CD14-positive monocyte (primary cell): ENCODE measurements around the gene IFNA17. TPM values are rescaled to one million over a fixed set of nuclear protein-coding genes. Genes with fewer than 3 reads are reported as not detected.
"Not testable (repeated sequence)": the region's sequence is repeated elsewhere in the genome, so short reads cannot be mapped to it uniquely, and the experiment has no call there.

Source experiments
- DNase-seq, 3 donors: peaks; one replicate each; pipeline ENCODE4 v3.0.0-alpha.2; 2011 to 2022
- H2AFZ ChIP-seq: 2 replicates; pipeline ENCODE4 v1.6.0; 2012; ENCODE audit warnings: mild to moderate bottlenecking, low read depth, low read length, inconsistent platforms; ENCODE audit not compliant: insufficient read depth, poor library complexity, severe bottlenecking
- H3K27ac ChIP-seq, 2 donors: 1 replicate in 1 of 2; 2 replicates in 1 of 2; pipeline ENCODE4 v1.5.1; 2012 to 2013; ENCODE audit warnings: low read length in 2 of 2, control low read depth in 1 of 2, inconsistent platforms in 1 of 2, low read depth in 1 of 2, mild to moderate bottlenecking in 1 of 2
- H3K27me3 ChIP-seq, 2 donors: one replicate each; pipeline versions ENCODE4 v1.6.0 to v1.6.1; 2011 to 2013; ENCODE audit warnings: low read length in 2 of 2; ENCODE audit not compliant: control insufficient read depth in 2 of 2, insufficient read depth in 2 of 2
- H3K36me3 ChIP-seq, 2 donors: replicated peaks in 1 of 2; 1 replicate in 1 of 2; 2 replicates in 1 of 2; pipeline versions ENCODE4 v1.5.1 to v1.6.1; 2012 to 2013; ENCODE audit warnings: low read length in 2 of 2, control low read depth in 1 of 2, inconsistent platforms in 1 of 2, mild to moderate bottlenecking in 1 of 2; ENCODE audit not compliant: insufficient read depth in 2 of 2, control insufficient read depth in 1 of 2
- H3K4me1 ChIP-seq, 2 donors: 1 replicate in 1 of 2; 2 replicates in 1 of 2; pipeline versions ENCODE4 v1.5.1 to v1.6.1; 2012 to 2013; ENCODE audit warnings: low read length in 2 of 2, control low read depth in 1 of 2, inconsistent platforms in 1 of 2, mild to moderate bottlenecking in 1 of 2, moderate library complexity in 1 of 2; ENCODE audit not compliant: insufficient read depth in 2 of 2, control insufficient read depth in 1 of 2
- H3K4me2 ChIP-seq: replicated peaks from 2 replicates; pipeline ENCODE3; 2012; ENCODE audit warnings: low read length, moderate library complexity, mild to moderate bottlenecking; ENCODE audit not compliant: poor library complexity, severe bottlenecking; ENCODE audit errors: extremely low read depth
- H3K4me3 ChIP-seq, 3 experiments: fragments of 200-600 bp in 1 of 3; sonication (generic) in 1 of 3; replicated peaks in 1 of 3; 1 replicate in 2 of 3; 2 replicates in 1 of 3; pipeline ENCODE4 v1.5.1; 2011 to 2013; ENCODE audit warnings: low read length in 3 of 3, mild to moderate bottlenecking in 3 of 3, control low read depth in 2 of 3, low read depth in 2 of 3, inconsistent platforms in 1 of 3, moderate library complexity in 1 of 3
- H3K79me2 ChIP-seq: 2 replicates; pipeline ENCODE4 v1.6.0; 2012; ENCODE audit warnings: mild to moderate bottlenecking, control low read depth, inconsistent platforms, low read length, moderate library complexity; ENCODE audit not compliant: insufficient read depth
- H3K9ac ChIP-seq: 2 replicates; pipeline ENCODE4 v1.6.0; 2017; ENCODE audit warnings: low read length, mild to moderate bottlenecking; ENCODE audit not compliant: insufficient read depth, poor library complexity, severe bottlenecking
- H3K9me3 ChIP-seq, 2 donors: replicated peaks in 1 of 2; 1 replicate in 1 of 2; 2 replicates in 1 of 2; pipeline versions ENCODE4 v1.5.1 to v1.6.1; 2012 to 2013; ENCODE audit warnings: low read length in 2 of 2, control low read depth in 1 of 2; ENCODE audit not compliant: control insufficient read depth in 1 of 2, insufficient read depth in 1 of 2
- H4K20me1 ChIP-seq: 2 replicates; pipeline ENCODE4 v1.6.0; 2012; ENCODE audit warnings: mild to moderate bottlenecking, low read length, control low read depth, moderate library complexity; ENCODE audit not compliant: insufficient read depth
- H3K27ac Mint-ChIP-seq, 7 donors: one replicate each; pipeline ENCODE4 v1.8.0; 2020; ENCODE audit warnings: mild to moderate bottlenecking in 7 of 7, mixed read lengths in 7 of 7, moderate library complexity in 6 of 7, inconsistent platforms in 2 of 7
- H3K27me3 Mint-ChIP-seq, 3 donors: one replicate each; pipeline ENCODE4 v1.8.0; 2021 to 2022; ENCODE audit warnings: low read depth in 3 of 3, mild to moderate bottlenecking in 3 of 3, mixed read lengths in 3 of 3, moderate library complexity in 3 of 3, inconsistent platforms in 1 of 3
- H3K36me3 Mint-ChIP-seq, 2 donors: one replicate each; pipeline ENCODE4 v1.8.0; 2020; ENCODE audit warnings: mixed read lengths in 2 of 2, inconsistent platforms in 1 of 2, mild to moderate bottlenecking in 1 of 2
- H3K4me1 Mint-ChIP-seq: one replicate; pipeline ENCODE4 v1.8.0; 2020; ENCODE audit warnings: mild to moderate bottlenecking, mixed read lengths
- H3K4me3 Mint-ChIP-seq, 2 donors: one replicate each; pipeline ENCODE4 v1.8.0; 2020; ENCODE audit warnings: mild to moderate bottlenecking in 2 of 2, mixed read lengths in 2 of 2, moderate library complexity in 1 of 2
- H3K9me3 Mint-ChIP-seq, 7 donors: one replicate each; pipeline ENCODE4 v1.8.0; 2020 to 2022; ENCODE audit warnings: mixed read lengths in 7 of 7, mild to moderate bottlenecking in 6 of 7, moderate library complexity in 6 of 7, inconsistent platforms in 2 of 7
- WGBS: methylation state at CpG from one replicate; pipeline ENCODE4 v1.1.5; 2013; ENCODE audit warnings: missing lambda C conversion rate; ENCODE audit not compliant: insufficient coverage; 5-methylcytosine and 5-hydroxymethylcytosine counted together
- intact Hi-C, 2 donors: fragments of 100-400 bp; cut with micrococcal nuclease; formaldehyde crosslinking; loops; one replicate each; pipeline versions ENCODE4 v1.15.0 to v1.15.1; 2023
- polyA plus RNA-seq, 3 donors: library from polyadenylated mRNA; depleted of rRNA in 1 of 3; unstranded in 2 of 3; stranded (reverse) in 1 of 3; fragments of 300-500 nt in 2 of 3; fragments of >200 nt in 1 of 3; fragmentation: Illumina TruSeq in 2 of 3; gene quantifications; 1 replicate in 2 of 3; 2 replicates in 1 of 3; pipeline ENCODE4 v1.2.3, GENCODE V29; 2012 to 2021
- TF ChIP-seq, protein P1 (sequence below): fragments of 200-600 bp; IDR thresholded peaks from one replicate; pipeline ENCODE4 v1.8.0; 2022; ENCODE audit warnings: antibody characterized with exemption, mild to moderate bottlenecking

The IFNA17 gene
- polyA plus RNA-seq, 3 donors, result not detected

DNA sequence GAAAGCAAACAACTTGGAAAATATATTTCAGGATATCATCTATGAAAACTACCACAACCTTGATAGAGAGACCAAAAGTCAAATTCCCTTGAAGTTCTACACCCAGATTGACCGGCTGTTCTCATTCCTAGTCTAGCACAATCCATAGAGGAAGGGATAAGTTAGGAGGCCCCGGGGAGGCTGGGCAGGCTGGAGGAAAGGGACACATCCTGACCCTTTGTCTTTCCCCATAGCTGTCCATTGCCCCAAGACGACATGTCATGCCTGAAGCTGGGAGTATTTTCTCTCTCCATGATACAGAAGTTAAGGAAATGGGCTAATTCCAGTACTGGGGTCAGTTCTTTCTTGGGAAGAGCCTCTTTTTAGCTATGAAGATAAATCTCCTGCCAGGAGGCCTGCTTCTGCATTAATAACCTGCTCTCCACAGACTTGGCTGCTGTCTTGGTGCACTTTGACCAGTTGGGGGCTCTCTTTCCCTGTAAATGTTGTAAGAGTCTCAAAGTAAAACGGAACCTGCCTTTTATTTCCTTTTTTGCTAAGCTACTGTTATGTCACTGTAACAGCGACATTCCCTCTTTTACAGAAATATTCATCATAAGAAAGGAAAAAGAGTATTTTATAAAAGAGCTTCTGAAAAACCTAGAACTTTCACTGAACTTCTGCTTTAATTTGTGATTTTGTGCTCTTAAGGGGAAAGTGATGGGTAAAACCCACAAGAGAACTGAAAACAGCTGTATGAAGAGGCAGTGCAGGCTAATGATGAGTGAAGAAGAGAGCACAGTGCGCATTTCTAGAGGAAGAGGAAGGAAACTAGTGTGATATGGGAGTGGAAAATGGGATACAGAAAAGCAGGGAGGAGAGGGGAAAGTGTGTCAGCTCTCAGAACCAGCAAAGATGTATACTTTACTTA, 32.9 kb downstream of the IFNA17 start:
- peak; percentile 21 to 58 (median 54) for DNase-seq
- H3K27ac ChIP-seq, H3K36me3 ChIP-seq, H3K9me3 ChIP-seq, intact Hi-C loops, H3K79me2 ChIP-seq, H3K4me3 ChIP-seq, H3K9ac ChIP-seq, H3K27me3 ChIP-seq, H3K4me2 ChIP-seq, H2AFZ ChIP-seq, H4K20me1 ChIP-seq, H3K27me3 Mint-ChIP-seq, H3K4me1 ChIP-seq, H3K9me3 Mint-ChIP-seq, H3K36me3 Mint-ChIP-seq: not testable (repeated sequence)
- peak overlapping the region; percentile 9 to 72 for H3K4me3 Mint-ChIP-seq
- peaks cover 20% of the 10 kb centered on the region for H3K4me1 Mint-ChIP-seq
- peak overlapping the region in 3 of 7 donors; percentile 36 to 62 (median 37) for H3K27ac Mint-ChIP-seq
- TF ChIP-seq, protein P1, sequence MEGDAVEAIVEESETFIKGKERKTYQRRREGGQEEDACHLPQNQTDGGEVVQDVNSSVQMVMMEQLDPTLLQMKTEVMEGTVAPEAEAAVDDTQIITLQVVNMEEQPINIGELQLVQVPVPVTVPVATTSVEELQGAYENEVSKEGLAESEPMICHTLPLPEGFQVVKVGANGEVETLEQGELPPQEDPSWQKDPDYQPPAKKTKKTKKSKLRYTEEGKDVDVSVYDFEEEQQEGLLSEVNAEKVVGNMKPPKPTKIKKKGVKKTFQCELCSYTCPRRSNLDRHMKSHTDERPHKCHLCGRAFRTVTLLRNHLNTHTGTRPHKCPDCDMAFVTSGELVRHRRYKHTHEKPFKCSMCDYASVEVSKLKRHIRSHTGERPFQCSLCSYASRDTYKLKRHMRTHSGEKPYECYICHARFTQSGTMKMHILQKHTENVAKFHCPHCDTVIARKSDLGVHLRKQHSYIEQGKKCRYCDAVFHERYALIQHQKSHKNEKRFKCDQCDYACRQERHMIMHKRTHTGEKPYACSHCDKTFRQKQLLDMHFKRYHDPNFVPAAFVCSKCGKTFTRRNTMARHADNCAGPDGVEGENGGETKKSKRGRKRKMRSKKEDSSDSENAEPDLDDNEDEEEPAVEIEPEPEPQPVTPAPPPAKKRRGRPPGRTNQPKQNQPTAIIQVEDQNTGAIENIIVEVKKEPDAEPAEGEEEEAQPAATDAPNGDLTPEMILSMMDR, result peak; percentile 63
- no CpG with 5 or more reads among the region's 6 CpGs for WGBS

DNA sequence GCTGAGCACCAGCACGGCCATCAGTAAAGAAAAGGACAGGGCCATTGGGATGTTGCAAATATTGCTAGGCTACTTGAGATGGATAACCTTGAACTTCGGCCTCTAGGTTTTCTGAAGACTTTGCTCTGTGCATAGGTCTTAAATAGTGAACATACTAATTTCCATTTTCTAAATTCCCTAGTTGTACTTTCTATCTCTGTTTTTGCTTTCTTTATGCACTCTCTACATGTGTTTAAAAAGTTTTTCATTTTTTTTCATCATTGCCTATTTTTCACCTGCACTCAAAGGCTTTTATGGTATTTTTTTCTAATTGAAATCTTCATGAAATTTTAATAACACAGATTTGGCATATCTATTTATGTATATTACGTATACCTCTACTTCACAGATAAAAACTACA, 40.5 kb downstream of the IFNA17 start, which contains the start of gene IFNA4:
TSS of gene IFNA4 (minus strand) at position 101 of the 400 bp plus-strand sequence. CDS start at position 45, 56 bp downstream.
- H3K9me3 ChIP-seq, H3K36me3 ChIP-seq, H3K4me2 ChIP-seq, intact Hi-C loops, H3K27me3 Mint-ChIP-seq, H3K4me1 ChIP-seq, H3K4me3 ChIP-seq, H3K79me2 ChIP-seq, H3K9ac ChIP-seq, H3K36me3 Mint-ChIP-seq, H4K20me1 ChIP-seq, H3K4me3 Mint-ChIP-seq, DNase-seq, H3K27me3 ChIP-seq, H3K27ac ChIP-seq, H2AFZ ChIP-seq, H3K9me3 Mint-ChIP-seq: not testable (repeated sequence)
- peaks cover 25% of the 10 kb centered on the region for H3K4me1 Mint-ChIP-seq
- peak within 1 kb of the TSS in 1 of 7 donors; percentile 14 for H3K27ac Mint-ChIP-seq
- WGBS, result no CpG with 5 or more reads among the region's 3 CpGs
